GM12865 (cell line): ENCODE data around the gene SLC5A6.

Experiments
- DNase-seq: peaks from one replicate; pipeline ENCODE4 v3.0.0; 2010; ENCODE audit warnings: low read depth
- H3K4me3 ChIP-seq: 2 replicates; pipeline ENCODE4 v1.5.1; 2011; ENCODE audit warnings: mild to moderate bottlenecking, low read depth, low read length, control low read depth
- CTCF ChIP-seq: IDR thresholded peaks from 2 replicates; pipeline ENCODE4 v1.5.1; 2011; ENCODE audit warnings: low read length, control low read depth, low read depth, inconsistent platforms; ENCODE audit not compliant: insufficient read depth; ENCODE audit errors: missing control alignments

Gene SLC5A6

DNA sequence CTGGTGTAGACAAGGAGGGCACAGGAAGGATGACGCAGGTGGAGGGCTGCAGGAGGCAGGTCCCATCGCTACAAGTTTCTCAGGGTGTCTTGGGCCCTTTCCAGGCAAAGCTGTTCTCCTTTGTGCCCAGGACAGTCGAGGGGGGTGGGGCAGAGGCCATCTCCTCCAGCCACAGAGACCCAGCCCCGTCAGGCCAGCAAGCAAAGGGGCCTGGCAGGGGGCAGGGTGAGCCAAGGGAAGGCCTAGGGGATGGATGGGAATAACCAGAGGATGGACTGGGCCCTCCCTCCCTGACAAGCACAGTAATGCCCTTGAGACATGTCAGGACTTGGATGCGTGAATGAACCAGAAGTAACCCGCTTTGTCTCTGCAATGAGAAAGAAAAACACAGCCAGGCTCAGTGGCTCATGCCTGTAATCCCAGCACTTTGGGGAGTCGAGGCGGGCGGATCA is 57.0 kb downstream of the SLC5A6 start:
- H3K4me3 ChIP-seq = no peak overlapping the region
- no peak for DNase-seq
- no peak for TF ChIP-seq CTCF

DNA sequence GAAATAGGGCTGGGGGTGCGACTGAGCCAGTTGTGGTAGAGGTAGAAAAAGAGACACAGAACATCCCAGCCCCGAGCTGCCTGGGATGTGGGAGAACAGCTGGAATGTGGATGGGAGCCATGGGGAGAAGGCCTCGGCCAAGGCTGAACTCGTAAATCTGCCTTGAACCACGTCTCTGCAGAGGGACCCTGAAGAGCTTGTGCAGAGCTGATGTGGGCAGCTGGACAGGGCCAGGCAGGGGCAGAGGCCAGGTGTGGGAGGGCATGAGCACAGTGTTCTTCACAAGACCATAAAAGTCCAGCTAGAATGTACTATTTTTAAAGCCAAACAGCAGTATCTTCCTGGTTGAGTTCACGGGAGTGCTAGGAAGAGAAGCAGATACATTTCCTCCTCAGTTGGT is 57.6 kb downstream of the SLC5A6 start:
- no peak for TF ChIP-seq CTCF
- DNase-seq = no peak
- no peak overlapping the region for H3K4me3 ChIP-seq

DNA sequence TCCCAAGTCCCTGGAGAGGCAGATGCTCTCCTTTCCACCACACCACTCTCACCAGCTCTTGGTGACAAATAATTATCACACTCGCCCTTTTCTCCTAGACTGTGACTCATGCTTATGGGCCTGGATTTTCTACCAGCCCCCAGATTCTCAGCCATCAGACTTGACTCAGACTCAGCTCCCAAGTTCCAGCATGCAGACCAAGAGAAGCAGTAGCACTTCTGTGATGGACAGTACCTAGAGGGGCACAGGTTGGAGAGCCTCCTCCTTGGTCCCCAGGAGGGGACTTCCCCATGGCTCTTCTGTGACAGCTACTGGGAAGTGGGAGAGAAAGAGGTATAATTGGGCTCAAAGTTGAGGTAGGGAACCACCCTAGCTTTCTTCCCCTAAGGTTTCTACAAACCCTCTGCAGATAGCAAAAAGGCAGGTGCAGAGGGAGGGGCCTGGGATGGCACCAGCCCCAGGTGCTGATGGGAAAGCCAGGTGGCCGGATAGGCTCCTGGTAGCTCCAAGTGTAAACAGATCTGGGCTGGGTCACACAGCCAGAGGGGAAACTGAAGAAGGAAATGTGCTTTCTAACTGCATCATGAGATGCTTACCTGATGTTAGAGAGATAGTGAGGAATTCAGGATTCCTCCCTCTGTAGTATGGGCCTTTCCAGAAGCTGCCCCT is 59.1 kb downstream of the SLC5A6 start:
- no peak overlapping the region for H3K4me3 ChIP-seq
- DNase-seq = no peak
- TF ChIP-seq CTCF = no peak

DNA sequence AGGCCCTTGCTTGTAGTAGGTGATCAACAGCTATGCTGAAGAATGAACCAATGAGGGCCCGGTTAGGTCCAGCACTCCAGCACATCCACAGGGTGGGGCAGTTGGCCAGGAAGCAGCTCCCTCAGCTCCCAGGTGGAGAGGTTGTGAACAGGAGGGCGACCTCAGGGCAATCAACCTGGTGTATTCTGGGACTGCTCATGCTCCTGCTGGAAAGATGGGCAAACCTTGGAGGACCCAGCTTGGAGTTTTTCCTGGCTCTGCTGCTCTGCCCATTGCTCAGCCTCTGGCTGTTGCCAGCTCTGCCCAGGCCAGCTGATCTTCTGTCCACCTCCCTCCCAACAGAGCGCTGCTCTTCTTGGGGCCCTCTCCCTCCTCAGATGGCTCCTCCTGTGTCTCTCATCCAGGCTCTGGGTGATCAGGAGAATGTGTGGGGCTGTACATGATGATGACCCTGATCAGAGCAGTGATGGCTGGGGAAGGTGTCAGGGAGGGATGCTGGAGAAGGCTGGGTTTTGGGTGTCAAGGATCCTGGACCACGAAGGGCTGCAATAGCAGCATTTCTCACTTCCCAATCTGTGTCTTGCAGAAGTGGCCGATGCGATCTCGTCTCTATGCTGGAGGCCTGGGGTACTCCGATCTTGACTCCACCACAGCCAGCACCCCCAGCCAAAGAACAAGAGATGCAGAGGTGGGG is 59.8 kb downstream of the SLC5A6 start:
- DNase-seq = no peak
- TF ChIP-seq CTCF = no peak
- H3K4me3 ChIP-seq = no peak overlapping the region

DNA sequence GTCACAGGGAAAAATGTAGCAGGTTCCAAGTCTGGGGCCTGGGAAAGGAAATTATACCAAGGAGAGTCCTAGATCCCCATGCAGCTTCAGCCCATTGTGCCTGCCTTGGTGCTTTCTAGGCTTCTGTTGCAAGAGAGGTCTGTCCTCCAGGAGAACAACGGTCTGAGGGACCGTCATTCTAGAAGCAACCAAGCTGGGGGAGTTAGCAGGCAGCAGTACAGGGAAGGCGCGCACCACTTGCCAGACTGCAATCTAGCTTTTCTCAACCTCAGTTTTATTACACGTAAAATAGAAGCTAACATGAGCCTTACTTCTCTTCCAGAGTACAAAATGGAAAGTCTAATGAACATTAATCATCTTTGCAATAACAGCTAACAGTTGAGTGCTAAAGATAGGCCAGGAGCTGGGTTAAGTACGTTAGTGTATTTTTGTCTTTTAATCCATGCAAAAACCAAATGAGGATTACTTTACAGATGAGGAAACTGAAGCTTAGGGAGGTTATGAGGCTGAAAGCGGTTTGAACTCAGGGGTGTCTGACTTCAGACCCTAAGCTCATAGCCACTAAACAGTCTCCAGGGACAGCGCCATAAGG is 61.3 kb downstream of the SLC5A6 start:
- H3K4me3 ChIP-seq = no peak overlapping the region
- TF ChIP-seq CTCF = no peak
- DNase-seq = no peak
